GM19463 (cell line): ENCODE measurements around the gene ZFPL1.
"Not testable (repeated sequence)": the region's sequence is repeated elsewhere in the genome, so short reads cannot be mapped to it uniquely, and the experiment has no call there.

ENCODE experiments used
- ATAC-seq: cut with Tn5 transposase; IDR thresholded peaks from one replicate; pipeline ENCODE4 v1.9.1; 2021; ENCODE audit warnings: mild to moderate bottlenecking, moderate library complexity; ENCODE audit not compliant: unreplicated experiment

Gene ZFPL1

DNA sequence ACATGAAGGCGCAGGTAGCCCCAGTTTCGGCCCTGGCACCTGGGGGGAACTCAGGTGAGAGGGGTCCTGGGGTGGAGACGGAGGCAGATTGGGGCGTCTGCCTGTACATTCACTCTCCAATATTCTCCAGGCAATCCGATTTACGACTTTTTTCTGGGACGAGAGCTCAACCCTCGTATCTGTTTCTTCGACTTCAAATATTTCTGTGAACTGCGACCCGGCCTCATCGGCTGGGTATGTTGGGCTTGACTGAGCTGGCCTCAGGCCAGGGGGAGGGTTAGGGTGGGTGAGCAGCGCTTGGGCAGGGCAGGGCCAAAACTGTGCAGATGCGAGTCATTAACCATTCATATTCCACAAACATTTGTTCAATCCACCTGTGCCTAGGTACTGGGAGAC lies 29.3 kb downstream of the ZFPL1 start:
- ATAC-seq = no peak

DNA sequence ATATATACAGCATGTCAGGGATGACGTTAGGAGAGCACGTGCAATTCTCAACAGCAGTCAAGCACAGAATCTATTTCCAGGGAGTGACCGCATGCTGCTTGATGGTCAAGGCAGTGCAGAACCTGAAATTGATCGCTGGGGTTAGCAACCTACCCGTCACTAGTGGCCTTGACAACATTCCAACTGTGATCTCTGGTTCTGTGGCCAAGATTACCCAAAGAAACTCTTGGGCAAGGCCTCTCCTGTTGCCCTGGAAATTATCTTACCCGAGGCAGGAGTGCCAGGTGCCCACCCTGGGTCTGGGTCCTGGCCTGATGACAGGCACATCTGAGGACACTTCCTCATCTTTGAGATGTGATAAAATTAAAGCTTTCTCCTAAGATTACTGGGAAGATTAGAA lies 29.8 kb downstream of the ZFPL1 start:
- no peak for ATAC-seq

DNA sequence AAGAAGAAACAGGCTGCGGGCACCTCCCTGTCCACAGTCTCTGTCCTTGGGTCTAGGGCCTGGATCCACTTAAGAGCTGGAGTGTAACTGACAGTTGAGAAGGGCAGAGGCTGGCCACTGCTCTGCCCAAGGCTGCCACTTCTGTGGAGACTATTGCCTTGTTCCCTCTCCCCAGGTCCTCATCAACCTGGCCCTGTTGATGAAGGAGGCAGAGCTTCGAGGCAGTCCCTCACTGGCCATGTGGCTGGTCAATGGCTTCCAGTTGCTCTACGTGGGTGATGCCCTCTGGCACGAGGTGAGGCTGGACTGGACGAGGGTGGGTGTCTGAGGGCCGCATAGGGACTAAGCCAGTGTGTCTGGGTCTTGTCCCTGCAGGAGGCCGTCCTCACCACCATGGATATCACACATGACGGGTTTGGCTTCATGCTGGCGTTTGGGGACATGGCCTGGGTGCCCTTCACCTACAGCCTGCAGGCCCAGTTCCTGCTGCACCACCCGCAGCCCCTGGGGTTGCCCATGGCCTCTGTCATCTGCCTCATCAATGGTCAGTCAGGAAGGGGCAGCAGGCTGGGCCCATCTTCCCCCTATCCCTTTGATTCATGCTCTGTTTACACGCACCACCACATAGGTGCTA lies 30.6 kb downstream of the ZFPL1 start:
- ATAC-seq = no peak

- no peak for ATAC-seq
These were observed 31.5 kb downstream of the ZFPL1 start for GRCh38 chr11:65115361-65116082.

DNA sequence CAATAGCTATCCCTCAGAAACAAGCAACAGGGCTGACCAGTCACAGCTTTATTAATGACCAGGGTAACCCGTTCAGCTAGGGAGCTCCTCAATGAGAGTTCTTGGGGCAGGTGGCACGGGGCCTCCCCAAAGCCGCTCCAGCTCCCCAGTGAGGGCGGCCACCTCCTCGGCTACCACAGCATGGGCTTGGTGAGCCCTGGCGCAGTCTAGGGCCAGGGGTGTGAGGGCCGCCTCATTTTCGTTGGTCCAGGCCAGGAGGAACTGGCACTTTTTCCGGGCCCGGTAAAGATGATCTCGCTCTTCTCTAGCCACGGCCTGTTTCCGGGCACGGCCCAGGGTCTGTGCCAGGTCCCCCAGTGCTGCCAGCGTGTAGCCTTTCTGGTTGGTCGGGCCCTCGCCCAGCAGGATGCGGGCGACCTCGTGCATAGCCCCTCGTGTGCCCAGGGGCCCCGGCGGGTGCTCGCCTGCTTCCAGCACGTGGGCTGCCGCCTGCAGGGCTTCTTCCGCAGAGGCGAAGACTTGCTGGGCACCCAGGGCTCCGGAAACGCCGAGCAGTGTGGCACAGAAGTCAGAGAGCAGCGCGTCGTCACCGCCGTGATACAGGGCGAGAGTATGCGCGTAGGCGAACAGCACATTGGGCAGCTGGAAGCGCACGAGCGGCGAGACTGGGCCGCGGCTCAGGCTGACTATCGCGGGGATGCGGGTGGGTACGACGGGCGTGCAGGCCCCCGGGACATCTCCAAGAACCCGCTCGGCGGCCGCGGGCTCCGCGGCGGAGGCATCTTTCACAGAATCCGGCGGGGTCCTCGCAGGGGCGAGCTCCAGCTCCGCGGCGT lies 32.6 kb downstream of the ZFPL1 start:
- no peak for ATAC-seq

DNA sequence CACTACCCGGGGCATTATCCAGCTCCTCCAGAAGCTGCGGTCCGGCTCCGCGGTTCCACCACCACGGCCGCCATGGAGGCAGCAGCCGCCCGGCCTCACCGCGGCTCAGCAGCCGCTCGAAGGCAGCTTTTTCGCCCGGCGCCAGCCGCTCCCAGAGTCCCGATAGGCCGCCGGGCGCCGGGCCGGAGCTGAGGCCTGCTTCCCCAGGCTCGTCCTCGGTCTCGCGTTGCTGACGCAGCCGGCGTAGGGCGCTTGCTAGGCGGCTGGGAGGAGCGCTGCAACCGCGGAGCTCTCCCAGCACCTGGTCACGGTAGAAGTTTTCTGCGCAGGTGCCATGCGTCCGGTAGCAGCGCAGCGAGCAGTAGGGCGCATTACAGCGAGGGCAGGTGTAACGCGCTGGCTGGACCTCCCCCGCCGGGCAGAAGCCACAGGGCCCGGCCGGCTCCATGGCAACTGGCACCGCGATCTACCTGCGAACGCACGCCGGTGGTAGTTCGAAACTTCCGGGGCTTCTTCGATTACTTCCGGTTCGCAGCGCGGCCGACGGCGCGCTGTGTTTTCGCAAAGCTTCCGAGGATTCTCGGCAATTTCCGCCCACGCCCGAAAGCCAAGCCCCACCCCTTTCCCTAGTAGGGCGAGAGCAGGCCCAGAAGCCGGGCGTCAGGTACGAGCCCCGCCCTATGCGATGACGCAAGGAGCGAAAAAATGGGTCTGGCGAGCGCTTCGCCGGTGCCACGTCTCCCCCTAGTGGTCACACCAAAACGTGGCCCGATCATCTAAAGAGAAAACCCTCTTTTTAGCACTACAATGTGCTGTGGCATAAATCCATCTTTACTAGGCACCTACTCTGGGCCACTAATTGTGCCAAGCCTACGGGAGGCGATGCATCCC lies 33.4 kb downstream of the ZFPL1 start, which contains the start of gene ZNHIT2:
Gene ZNHIT2 (minus strand): TSS at position 496 of the 891 bp plus-strand sequence. CDS start 48 bp downstream, at position 448.
- peak; percentile 50 for ATAC-seq

GRCh38 chr11:65118097-65118837 lies 34.2 kb downstream of the ZFPL1 start:
- ATAC-seq = no peak

- not testable (repeated sequence) for ATAC-seq
These were observed 35.1 kb downstream of the ZFPL1 start for GRCh38 chr11:65118891-65119669.

DNA sequence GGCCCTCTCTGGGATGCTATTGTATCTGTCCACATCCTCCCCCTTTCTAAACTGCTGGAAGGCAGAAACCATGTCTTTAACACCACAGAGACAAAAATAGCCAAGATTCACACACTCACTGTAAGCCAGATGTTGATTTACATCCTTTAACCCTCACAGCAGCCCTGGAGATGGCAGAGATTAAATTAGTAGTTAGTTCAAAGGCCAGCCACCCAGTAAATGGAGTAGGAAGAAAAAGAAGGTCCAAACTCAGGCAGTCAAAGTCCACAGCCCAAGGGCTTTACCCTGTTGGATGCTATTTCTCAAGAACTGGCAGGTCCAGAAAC lies 35.6 kb downstream of the ZFPL1 start:
- ATAC-seq = no peak

DNA sequence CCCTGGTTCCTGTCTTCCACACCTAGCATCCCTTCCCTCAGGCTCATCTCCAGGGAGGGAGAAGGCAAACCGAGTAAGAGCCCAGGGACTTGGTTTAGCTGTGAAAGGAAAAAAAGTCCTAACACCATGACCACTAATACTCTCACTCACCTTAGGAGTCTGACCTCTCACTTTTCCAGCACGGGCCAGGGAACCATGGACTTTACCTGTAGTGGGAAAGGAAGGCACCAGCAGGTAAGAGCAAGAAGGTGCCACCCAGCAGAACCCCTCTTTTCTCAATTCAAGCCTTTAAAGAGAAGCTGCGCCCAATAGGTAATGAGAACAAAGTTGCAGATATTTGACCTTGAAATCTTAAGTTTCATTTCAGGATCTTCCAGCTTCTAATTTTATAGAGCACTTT lies 36.8 kb downstream of the ZFPL1 start:
- no peak for ATAC-seq

DNA sequence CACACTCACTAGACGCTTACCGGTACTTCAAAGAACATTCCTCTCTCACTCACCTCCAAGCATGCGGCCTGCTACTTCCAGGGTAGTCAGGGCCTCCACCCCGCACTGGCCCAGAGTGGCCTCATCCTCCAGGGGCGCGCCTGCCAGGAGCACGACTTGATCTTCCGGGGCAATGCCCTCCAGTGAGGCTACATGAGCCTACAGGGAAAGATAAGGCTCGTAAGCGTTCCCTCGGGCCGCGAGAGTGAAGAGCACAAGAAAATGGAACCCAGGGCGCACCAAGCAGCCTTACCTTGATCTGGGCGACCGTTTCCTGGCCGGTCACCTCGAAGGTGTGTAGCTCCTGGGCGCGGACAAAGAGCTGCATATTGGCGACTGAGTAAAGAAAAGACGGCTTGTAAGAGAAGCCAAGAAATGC lies 37.4 kb downstream of the ZFPL1 start:
- ATAC-seq = no peak

DNA sequence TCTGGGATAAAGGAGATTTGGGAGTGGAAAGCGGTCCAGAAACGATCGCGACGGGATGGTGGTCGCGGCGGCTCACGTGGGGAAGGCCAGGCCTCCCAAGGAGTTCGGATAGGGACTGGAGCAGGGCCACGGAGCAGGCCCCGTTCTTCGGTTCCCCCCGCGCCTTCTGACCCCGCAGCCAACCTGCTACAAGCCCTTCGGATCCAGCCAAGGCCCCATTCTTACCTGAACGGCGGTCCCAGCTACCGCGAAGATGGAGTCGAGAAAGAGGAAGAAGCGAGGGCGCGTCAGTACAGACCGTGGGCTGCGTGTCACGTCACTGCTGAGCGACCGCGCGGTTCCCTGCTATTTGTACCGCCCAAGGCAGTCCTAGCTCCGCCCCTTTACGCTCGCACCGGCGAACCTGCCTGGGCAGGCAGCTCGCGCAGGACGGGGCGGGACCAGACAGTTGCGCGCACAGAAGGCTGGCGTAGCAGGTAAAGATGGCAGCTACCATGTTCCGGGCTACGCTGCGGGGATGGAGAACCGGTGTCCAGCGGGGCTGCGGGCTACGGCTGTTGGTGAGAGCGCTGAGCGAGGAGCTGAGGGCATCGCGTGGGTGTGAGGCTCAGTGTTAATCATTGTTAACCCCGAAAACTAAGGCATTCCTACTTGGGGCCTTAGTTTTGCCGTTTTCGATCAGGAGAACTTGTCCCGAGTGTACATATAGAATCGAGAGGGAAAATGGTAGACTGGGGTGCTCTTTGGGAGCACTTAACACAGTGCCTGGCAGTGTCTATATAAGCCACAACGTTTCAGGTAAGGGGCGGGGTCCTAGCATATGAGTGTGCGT lies 38.1 kb downstream of the ZFPL1 start, which contains the start of the genes FAU and MRPL49:
Gene FAU (minus strand): TSS at position 270 of the 832 bp plus-strand sequence. CDS start 321 bp downstream, outside the sequence.
Gene MRPL49 (plus strand): TSS at position 457 of the 832 bp plus-strand sequence. CDS start 26 bp downstream, at position 483.
- peak; percentile 75 for ATAC-seq

DNA sequence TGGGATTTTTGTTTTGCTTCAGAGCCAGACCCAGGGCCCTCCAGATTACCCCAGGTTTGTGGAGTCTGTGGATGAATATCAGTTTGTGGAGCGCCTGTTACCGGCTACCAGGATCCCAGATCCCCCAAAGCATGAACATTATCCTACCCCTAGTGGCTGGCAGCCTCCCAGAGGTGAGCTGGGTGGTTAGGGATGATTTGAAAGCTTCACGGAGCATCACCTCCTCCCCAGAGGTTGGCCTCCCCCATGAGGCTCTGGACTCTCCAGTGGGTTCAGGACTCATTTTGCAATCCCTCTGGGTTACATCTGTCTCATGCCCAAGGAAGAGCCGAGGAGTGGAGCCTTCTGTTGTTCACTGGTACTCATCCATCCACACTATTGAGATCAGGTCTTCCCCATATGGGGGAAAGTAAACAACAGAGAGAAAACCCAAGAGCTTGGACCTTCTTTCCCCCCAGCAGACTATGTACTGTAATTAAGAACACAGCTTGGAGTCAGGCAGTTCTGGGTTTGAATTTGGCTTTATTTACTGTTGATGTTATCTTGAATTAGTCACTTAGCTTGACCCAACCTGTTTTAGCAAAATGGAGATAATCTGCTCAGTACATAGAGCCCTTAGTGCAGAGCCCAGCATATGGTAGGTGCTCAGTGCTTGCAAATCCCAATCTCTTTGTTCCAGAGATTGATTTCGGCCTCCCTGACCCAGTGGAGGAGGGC lies 40.6 kb downstream of the ZFPL1 start:
- ATAC-seq = no peak

GRCh38 chr11:65125197-65126056 lies 41.4 kb downstream of the ZFPL1 start:
- no peak for ATAC-seq

GRCh38 chr11:65126624-65127274 lies 42.7 kb downstream of the ZFPL1 start:
- ATAC-seq = no peak
